ENCODE measurements around the gene TNNC2. TPM values are rescaled to one million over a fixed set of nuclear protein-coding genes. Genes with fewer than 3 reads are reported as not detected.

The TNNC2 gene
- total and polyA plus RNA-seq, 2 donors (not counting 3 experiments of a cell fraction or from before 2014, with no cell fraction given) = 0.26 TPM; not detected in 1

GRCh38 chr20:45821947-45822346, 5.2 kb downstream of the TNNC2 start:
- Histone ChIP-seq H3K4me3 (replicated peaks in 1 of 3; ENCODE audit: insufficient read depth in 1 of 3, low read depth in 1 of 3, low read length in 3 of 3) (no peak overlapping the region), H3K79me2 (ENCODE audit: control insufficient read depth, insufficient read depth, low read length) (no peaks in the 10 kb centered on the region), H3K4me2 (ENCODE audit: insufficient read depth, low read length) (no peak overlapping the region), H3K9ac (replicated peaks; ENCODE audit: extremely low read depth, insufficient read depth, low read length) (no peak overlapping the region), H3K27ac (ENCODE audit: insufficient read depth, low read depth, low read length) (no peak overlapping the region), H3K27me3 (ENCODE audit: control insufficient read depth in 2 of 2, insufficient read depth in 2 of 2, low read length in 2 of 2) (peaks cover 11 to 16% of the 10 kb centered on the region in 2 experiments), H2AFZ (ENCODE audit: low read depth, low read length) (no peak overlapping the region), H3K4me1 (ENCODE audit: control insufficient read depth, extremely low read depth, insufficient read depth, low read length) (peaks cover 6% of the 10 kb centered on the region), H3K9me1 (replicated peaks; ENCODE audit: control insufficient read depth, extremely low read depth, insufficient read depth, low read length) (no peaks in the 10 kb centered on the region), H4K20me1 (replicated peaks; ENCODE audit: control insufficient read depth, extremely low read depth, insufficient read depth, low read length) (no peaks in the 10 kb centered on the region), H3K9me3 (replicated peaks; ENCODE audit: control insufficient read depth, insufficient read depth, low read length) (no peaks in the 10 kb centered on the region), H3K36me3 (ENCODE audit: control insufficient read depth in 2 of 2, extremely low read depth in 1 of 2, insufficient read depth in 2 of 2, low read length in 2 of 2) (no peaks in the 10 kb centered on the region)
- DNase-seq (ENCODE audit: low read depth, low spot score) (no peak), FAIRE-seq (no peak)
- dilution Hi-C loops (cut with MboI; ENCODE audit: extremely low pct_ligation_motif_present, low sequenced_read_pairs) (no loop called here), intact Hi-C loops (cut with micrococcal nuclease) (loop anchor here (2.0 kb wide), 1 partner anchor 113 kb away; the partner anchor contains the start of gene PCIF1)
- no TSS peak for BruUV-seq (replicated peaks)
- ChIA-PET POLR2A (interaction anchor here (1.3 kb wide), 1 partner anchor 68 kb away, joined by 3 read pairs; no protein-coding TSS in a partner anchor), CTCF (interaction anchor here (0.5 to 3.8 kb wide), 7 partner anchors 8 to 710 kb away, joined by 3 to 13 read pairs (median 4); no protein-coding TSS in a partner anchor)
- TF ChIP-seq GATA2 (IDR thresholded peaks at IDR 0.05; ENCODE audit: insufficient read depth, insufficient read length, low read depth, low read length) = no peak
- no peak for TF ChIP-seq EZH2 (IDR thresholded peaks at IDR 0.05; ENCODE audit: borderline replicate concordance, low read depth, low read length, severe bottlenecking)
- no peak for TF ChIP-seq CTCF (IDR thresholded peaks at IDR 0.05; ENCODE audit: extremely low read depth in 1 of 2, insufficient read depth in 1 of 2, low read depth in 1 of 2, low read length in 2 of 2)

- Histone ChIP-seq H3K27ac (ENCODE audit: insufficient read depth, low read depth, low read length) (no peak overlapping the region), H3K27me3 (ENCODE audit: control insufficient read depth in 2 of 2, insufficient read depth in 2 of 2, low read length in 2 of 2) (peaks cover 11 to 16% of the 10 kb centered on the region in 2 experiments), H3K9me1 (replicated peaks; ENCODE audit: control insufficient read depth, extremely low read depth, insufficient read depth, low read length) (no peaks in the 10 kb centered on the region), H3K36me3 (ENCODE audit: control insufficient read depth in 2 of 2, extremely low read depth in 1 of 2, insufficient read depth in 2 of 2, low read length in 2 of 2) (no peaks in the 10 kb centered on the region), H3K9me3 (replicated peaks; ENCODE audit: control insufficient read depth, insufficient read depth, low read length) (no peaks in the 10 kb centered on the region), H3K4me2 (ENCODE audit: insufficient read depth, low read length) (no peak overlapping the region), H4K20me1 (replicated peaks; ENCODE audit: control insufficient read depth, extremely low read depth, insufficient read depth, low read length) (no peaks in the 10 kb centered on the region), H3K79me2 (ENCODE audit: control insufficient read depth, insufficient read depth, low read length) (peaks cover 7% of the 10 kb centered on the region), H3K4me3 (replicated peaks in 1 of 3; ENCODE audit: insufficient read depth in 1 of 3, low read depth in 1 of 3, low read length in 3 of 3) (no peak overlapping the region), H2AFZ (ENCODE audit: low read depth, low read length) (no peak overlapping the region), H3K9ac (replicated peaks; ENCODE audit: extremely low read depth, insufficient read depth, low read length) (no peak overlapping the region), H3K4me1 (ENCODE audit: control insufficient read depth, extremely low read depth, insufficient read depth, low read length) (peaks cover 6% of the 10 kb centered on the region)
- intact Hi-C loops (cut with micrococcal nuclease) = loop anchor here (10.0 kb wide), 2 partner anchors 265 to 545 kb away; partner anchors contain the start of gene NCOA5
- CTCF ChIA-PET = interaction anchor here (1.1 to 3.8 kb wide), 3 partner anchors 20 to 150 kb away, joined by 3 to 13 read pairs (median 6); no protein-coding TSS in a partner anchor
- TF ChIP-seq JUN (IDR thresholded peaks at IDR 0.05; ENCODE audit: borderline replicate concordance, insufficient read depth, insufficient read length, low read depth) = no peak
- no peak for TF ChIP-seq CTCF (IDR thresholded peaks at IDR 0.05; ENCODE audit: extremely low read depth in 1 of 2, insufficient read depth in 1 of 2, low read depth in 1 of 2, low read length in 2 of 2)
- no peak for TF ChIP-seq FOS (IDR thresholded peaks at IDR 0.05; ENCODE audit: borderline replicate concordance, insufficient read depth, low read length)
- TF ChIP-seq MAX (IDR thresholded peaks at IDR 0.05; ENCODE audit: insufficient read depth, insufficient read length) = no peak
- no peak for TF ChIP-seq GATA2 (IDR thresholded peaks at IDR 0.05; ENCODE audit: insufficient read depth, insufficient read length, low read depth, low read length)
- TF ChIP-seq EZH2 (IDR thresholded peaks at IDR 0.05; ENCODE audit: borderline replicate concordance, low read depth, low read length, severe bottlenecking) = no peak
- TF ChIP-seq POLR2A (IDR thresholded peaks at IDR 0.05; ENCODE audit: low read depth, low read length) = no peak
- no peak for TF ChIP-seq POLR2AphosphoS5 (IDR thresholded peaks at IDR 0.05; ENCODE audit: insufficient read depth, low read depth, low read length)
- TF ChIP-seq MYC (IDR thresholded peaks at IDR 0.05; ENCODE audit: low read depth, low read length) = no peak
- DNase-seq (ENCODE audit: low read depth, low spot score) (no peak), FAIRE-seq (no peak)
- POLR2A ChIA-PET = no interaction called here
- BruUV-seq (replicated peaks) = no TSS peak
- dilution Hi-C loops (cut with MboI; ENCODE audit: extremely low pct_ligation_motif_present, low sequenced_read_pairs) = no loop called here
These were observed 7.6 kb downstream of the TNNC2 start for GRCh38 chr20:45819466-45819865.

Data from endothelial cell of umbilical vein (primary cell).